ENCODE data around the gene SIRT6.
"Not testable (repeated sequence)": the region's sequence is repeated elsewhere in the genome, so short reads cannot be mapped to it uniquely, and the experiment has no call there.

The SIRT6 gene

DNA sequence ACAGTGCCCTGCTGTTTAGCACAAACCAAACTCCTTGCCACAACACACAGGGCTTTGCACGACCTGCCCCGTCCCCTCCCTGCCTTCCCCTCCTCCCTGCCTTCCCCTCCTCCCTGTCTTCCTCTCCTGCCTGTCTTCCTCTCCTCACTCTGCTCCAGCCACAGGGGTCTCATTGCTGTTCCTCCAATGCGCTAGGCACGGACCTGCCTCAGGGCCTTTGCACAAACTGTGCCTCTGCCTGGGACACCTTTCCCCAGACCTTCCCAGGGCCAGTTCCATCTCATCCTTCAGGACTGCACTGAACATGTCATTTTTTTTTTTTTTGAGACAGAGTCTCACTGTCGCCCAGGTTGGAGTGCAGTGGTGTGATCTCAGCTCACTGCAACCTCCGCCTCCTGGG lies 30.7 kb downstream of the SIRT6 start:
- TF ChIP-seq, protein P1, sequence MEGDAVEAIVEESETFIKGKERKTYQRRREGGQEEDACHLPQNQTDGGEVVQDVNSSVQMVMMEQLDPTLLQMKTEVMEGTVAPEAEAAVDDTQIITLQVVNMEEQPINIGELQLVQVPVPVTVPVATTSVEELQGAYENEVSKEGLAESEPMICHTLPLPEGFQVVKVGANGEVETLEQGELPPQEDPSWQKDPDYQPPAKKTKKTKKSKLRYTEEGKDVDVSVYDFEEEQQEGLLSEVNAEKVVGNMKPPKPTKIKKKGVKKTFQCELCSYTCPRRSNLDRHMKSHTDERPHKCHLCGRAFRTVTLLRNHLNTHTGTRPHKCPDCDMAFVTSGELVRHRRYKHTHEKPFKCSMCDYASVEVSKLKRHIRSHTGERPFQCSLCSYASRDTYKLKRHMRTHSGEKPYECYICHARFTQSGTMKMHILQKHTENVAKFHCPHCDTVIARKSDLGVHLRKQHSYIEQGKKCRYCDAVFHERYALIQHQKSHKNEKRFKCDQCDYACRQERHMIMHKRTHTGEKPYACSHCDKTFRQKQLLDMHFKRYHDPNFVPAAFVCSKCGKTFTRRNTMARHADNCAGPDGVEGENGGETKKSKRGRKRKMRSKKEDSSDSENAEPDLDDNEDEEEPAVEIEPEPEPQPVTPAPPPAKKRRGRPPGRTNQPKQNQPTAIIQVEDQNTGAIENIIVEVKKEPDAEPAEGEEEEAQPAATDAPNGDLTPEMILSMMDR (conservative IDR thresholded peaks at IDR 0.05), result no peak
- H3K27ac ChIP-seq, result no peak overlapping the region

DNA sequence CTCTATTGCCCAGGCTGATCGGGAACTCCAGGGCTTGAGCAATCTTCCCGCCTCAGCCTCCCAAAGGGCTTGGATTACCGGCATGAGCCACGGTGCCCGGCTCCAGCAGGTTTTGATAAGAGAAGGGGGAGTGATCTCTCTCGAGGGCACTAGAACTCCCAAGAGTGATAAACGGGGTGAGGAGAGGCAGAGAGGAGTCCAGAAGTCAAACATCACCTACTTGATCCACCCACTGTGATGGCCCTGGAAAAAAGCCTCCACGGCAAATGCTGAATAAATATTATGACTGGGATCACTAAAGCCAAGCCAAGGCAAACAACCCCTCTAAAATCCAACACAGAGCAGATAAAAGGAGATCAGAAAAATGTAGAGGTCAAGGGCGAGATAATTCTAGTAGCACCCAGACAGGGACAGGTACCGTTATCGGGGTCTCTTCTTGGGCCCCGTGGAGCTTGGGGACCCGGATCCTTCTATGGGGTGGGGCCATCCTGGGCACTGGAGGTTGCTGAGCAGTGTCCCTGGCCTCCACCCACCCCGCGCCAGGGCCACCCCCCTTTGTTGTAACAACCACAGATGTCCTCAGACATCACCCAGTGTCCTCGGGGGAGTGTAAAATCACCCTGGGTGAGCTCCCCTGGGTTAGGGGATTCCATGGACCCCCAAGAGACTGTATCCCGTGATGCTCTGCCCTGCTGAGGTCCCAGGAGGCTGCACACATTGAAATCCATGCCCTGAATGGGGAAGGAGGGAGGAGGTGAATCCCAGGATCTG lies 32.7 kb downstream of the SIRT6 start:
- TF ChIP-seq, protein P1 (conservative IDR thresholded peaks at IDR 0.05), result no peak

DNA sequence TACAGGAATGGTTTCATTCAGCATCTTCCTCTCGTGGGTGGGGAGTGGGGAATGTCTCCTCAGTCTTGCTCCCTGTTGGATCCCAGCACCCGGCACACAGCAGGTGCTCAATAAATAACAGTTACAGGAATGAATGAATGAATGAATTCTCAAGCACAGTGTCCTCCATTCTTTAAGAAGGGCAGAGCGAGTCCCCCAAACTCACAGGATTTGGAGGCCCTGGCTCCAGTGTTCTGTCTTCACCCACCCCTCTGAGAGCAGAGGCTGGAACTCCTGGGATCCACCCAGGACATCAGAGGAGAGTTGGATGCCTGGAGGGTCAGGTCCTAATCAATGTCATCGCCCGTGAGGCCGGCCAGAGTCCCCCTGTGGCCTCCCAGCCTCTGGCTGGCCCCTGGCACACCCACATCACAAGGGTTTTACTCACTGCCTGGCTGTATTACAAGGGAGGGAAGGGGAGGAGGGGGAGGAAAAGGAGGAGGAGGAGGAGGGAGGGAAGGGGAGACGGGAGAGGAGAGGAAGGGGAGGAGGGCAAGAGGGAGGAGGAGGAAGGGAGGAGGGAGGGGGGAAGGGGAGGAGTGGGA lies 37.6 kb downstream of the SIRT6 start:
- H3K27ac ChIP-seq, result no peak overlapping the region
- TF ChIP-seq, protein P1 (conservative IDR thresholded peaks at IDR 0.05), result no peak

More for the DNA sequence above, 32.7 kb downstream of the SIRT6 start:
- no peak overlapping the region for H3K27ac ChIP-seq

DNA sequence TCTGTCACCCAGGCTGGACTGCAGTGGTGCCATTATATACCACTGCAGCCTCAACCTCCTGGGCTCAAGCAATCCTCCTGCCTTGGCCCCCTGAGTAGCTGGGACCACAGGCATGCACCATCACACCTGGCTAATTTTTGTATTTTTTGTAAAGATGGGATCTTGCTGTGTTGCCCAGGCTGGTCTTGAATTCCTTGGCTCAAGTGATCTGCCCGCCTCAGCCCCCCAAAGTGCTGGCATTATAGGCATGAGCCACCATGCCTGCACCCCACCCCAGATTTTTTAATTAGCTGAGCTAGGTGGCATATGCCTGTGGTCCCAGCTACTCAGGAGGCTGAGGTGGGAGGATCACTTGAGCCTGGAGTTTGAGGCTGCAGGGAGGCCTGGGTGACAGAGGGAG lies 39.4 kb downstream of the SIRT6 start:
- H3K27ac ChIP-seq, result not testable (repeated sequence)

DNA sequence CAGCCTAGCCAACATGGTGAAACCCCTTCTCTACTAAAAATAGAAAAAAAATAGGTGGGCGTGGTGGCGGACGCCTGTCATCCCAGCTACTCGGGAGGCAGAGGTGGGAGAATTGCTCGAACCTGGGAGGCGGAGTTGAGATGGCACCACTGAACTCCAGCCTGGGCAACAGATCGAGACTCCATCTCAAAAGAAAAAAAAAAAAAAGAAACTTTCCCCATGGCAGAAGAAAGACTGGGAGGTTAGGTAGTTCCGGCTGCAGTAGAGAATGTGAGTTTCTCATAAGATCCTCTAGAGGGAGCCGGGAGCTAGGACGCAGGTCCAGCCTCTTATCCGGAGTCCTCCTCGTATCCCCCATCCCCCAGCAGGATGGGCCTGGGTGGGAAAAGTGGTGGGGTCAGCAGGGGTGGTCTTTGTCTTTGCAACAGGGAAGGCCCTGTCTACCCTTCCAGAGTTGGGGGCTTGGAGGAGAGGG lies 42.1 kb downstream of the SIRT6 start:
- no peak overlapping the region for H3K27ac ChIP-seq
- TF ChIP-seq, protein P1 (conservative IDR thresholded peaks at IDR 0.05), result peak; percentile 64

DNA sequence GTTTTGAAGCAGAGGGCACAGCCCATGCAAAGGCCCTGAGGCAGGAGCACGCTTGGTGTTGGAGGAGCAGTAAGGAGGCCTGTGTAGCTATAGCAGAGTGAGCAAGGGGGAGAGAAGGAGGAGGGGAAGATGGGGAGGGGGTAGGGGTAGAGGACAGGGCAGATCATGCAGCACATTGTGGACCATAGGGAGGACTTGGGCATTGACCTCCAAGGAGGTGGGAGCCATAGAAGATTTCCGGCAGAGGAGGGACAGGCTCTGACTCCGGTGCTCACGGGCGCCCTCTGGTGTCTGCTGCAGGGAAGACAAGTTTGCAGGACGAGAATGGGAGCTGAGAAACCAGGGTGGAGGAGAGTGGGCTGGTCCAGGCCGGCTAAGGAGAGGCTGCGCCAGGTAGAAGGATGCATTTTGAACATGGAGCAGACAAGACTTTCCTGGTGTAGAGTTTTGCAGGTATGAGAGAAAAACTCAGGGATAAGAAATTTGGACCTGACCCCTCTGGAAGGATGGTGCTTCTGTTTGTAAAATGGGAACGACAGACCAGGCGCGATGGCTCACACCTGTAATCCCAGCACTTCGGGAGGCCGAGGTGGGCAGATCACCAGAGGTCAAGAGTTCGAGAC lies 42.6 kb downstream of the SIRT6 start:
- no peak overlapping the region for H3K27ac ChIP-seq
- TF ChIP-seq, protein P1 (conservative IDR thresholded peaks at IDR 0.05), result peak; percentile 58; the same call in 1 of the 2 replicates

DNA sequence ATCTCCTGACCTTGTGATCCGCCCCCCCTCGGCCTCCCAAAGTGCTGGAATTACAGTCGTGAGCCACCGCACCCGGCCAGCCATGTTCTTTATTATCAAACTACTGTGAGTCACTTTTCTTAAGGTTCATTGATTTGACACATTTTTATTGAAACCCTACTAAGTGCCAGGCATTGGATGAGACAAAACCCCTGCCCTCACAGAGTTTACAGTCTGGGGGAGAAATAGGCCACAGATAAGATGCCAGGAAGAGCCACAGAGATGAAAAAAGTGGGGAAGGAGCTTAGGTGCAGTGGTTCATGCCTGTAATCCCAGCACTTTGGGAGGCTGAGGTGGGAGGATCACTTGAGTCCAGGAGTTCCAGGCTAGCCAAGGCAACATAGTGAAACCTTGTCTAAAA lies 43.9 kb downstream of the SIRT6 start:
- H3K27ac ChIP-seq, result no peak overlapping the region
- TF ChIP-seq, protein P1 (conservative IDR thresholded peaks at IDR 0.05), result no peak
